Peyer's patch (tissue), 4 donors: ENCODE results near the gene ANKRD16. TPM values are rescaled to one million over a fixed set of nuclear protein-coding genes. Genes with fewer than 3 reads are reported as not detected.
"Not testable (repeated sequence)": the region's sequence is repeated elsewhere in the genome, so short reads cannot be mapped to it uniquely, and the experiment has no call there.

Experiments used
- DNase-seq, 3 donors: peaks; one replicate each; pipeline ENCODE4 v3.0.0-alpha.2; 2017 to 2019
- H3K27ac ChIP-seq, 4 donors: fragments of 200-600 bp; sonication (generic); one replicate each; pipeline ENCODE4 v1.5.1; 2016 to 2019
- H3K27me3 ChIP-seq, 2 donors: fragments of 200-600 bp; sonication (generic); one replicate each; pipeline ENCODE4 v1.5.1; 2019
- H3K36me3 ChIP-seq, 3 donors: fragments of 200-600 bp; sonication (generic); one replicate each; pipeline ENCODE4 v1.5.1; 2016 to 2019
- H3K4me1 ChIP-seq, 4 donors: fragments of 200-600 bp; sonication (generic); one replicate each; pipeline ENCODE4 v1.5.1; 2016 to 2019
- H3K4me3 ChIP-seq, 4 donors: fragments of 200-600 bp; sonication (generic); 1 replicate in 3 of 4; 2 replicates in 1 of 4; pipeline ENCODE4 v1.5.1; 2016 to 2019; ENCODE audit warnings: mild to moderate bottlenecking in 1 of 4
- H3K9me3 ChIP-seq, 4 donors: fragments of 200-600 bp; sonication (generic); one replicate each; pipeline ENCODE4 v1.5.1; 2016 to 2019; ENCODE audit warnings: mild to moderate bottlenecking in 1 of 4
- CTCF ChIP-seq, 6 experiments: fragments of 450-650 bp in 4 of 6; fragments of 200-600 bp in 2 of 6; sonication (generic) in 1 of 6; IDR thresholded peaks; one replicate each; pipeline ENCODE4 v1.5.1; 2017 to 2019; ENCODE audit warnings: antibody characterized with exemption in 6 of 6, mild to moderate bottlenecking in 3 of 6, moderate library complexity in 1 of 6
- POLR2A ChIP-seq, 2 donors: fragments of 450-650 bp; IDR thresholded peaks; one replicate each; pipeline ENCODE4 v1.5.1; 2017; ENCODE audit warnings: antibody characterized with exemption in 2 of 2, mild to moderate bottlenecking in 2 of 2, moderate library complexity in 2 of 2
- total RNA-seq, 4 donors: library from RNA; depleted of rRNA; stranded (reverse); fragments of >200 nt; gene quantifications; one replicate each; pipeline ENCODE4 v1.1.0, GENCODE V29; 2016

The ANKRD16 gene
- total RNA-seq, 4 donors from 2014 or later, result 5.3 to 15.3 (median 11.9) TPM

- H3K27me3 ChIP-seq, result no peaks in the 10 kb centered on the region
- H3K36me3 ChIP-seq, result peaks cover 0 to 82% (median 0%) of the 10 kb centered on the region in 3 donors
- no peaks in the 10 kb centered on the region for H3K9me3 ChIP-seq
- TF ChIP-seq CTCF (IDR thresholded peaks at IDR 0.05) (no peak), POLR2A (IDR thresholded peaks at IDR 0.05) (no peak)
- H3K4me1 ChIP-seq, result no peaks in the 10 kb centered on the region
- no peak for DNase-seq
- H3K27ac ChIP-seq, result peak overlapping the region in 2 of 4 donors; percentile 2 to 22
- no peak overlapping the region for H3K4me3 ChIP-seq
These were observed 20.8 kb upstream of the ANKRD16 start for GRCh38 chr10:5910323-5911100.

GRCh38 chr10:5908676-5909075, 19.0 kb upstream of the ANKRD16 start:
- not testable (repeated sequence) for H3K4me3 ChIP-seq, DNase-seq, H3K4me1 ChIP-seq, H3K9me3 ChIP-seq, H3K27me3 ChIP-seq, H3K27ac ChIP-seq
- peaks cover 0 to 72% (median 0%) of the 10 kb centered on the region in 3 donors for H3K36me3 ChIP-seq

- H3K36me3 ChIP-seq, result peaks cover 0 to 56% (median 0%) of the 10 kb centered on the region in 3 donors
- no peaks in the 10 kb centered on the region for H3K4me1 ChIP-seq
- TF ChIP-seq CTCF (IDR thresholded peaks at IDR 0.05) (no peak), POLR2A (IDR thresholded peaks at IDR 0.05) (no peak)
- H3K9me3 ChIP-seq, result no peaks in the 10 kb centered on the region
- no peak for DNase-seq
- no peaks in the 10 kb centered on the region for H3K27me3 ChIP-seq
- H3K4me3 ChIP-seq, result no peak overlapping the region
- peak overlapping the region in 1 of 4 donors; percentile 23 for H3K27ac ChIP-seq
These were observed 17.0 kb upstream of the ANKRD16 start for GRCh38 chr10:5906651-5907050.

GRCh38 chr10:5905854-5906507, 16.3 kb upstream of the ANKRD16 start:
- peak overlapping the region in 1 of 4 donors; percentile 23 for H3K27ac ChIP-seq
- DNase-seq, result no peak
- TF ChIP-seq CTCF (IDR thresholded peaks at IDR 0.05) (no peak), POLR2A (IDR thresholded peaks at IDR 0.05) (no peak)
- no peaks in the 10 kb centered on the region for H3K27me3 ChIP-seq
- H3K9me3 ChIP-seq, result no peaks in the 10 kb centered on the region
- peaks cover 0 to 49% (median 0%) of the 10 kb centered on the region in 3 donors for H3K36me3 ChIP-seq
- H3K4me1 ChIP-seq, result no peaks in the 10 kb centered on the region
- no peak overlapping the region for H3K4me3 ChIP-seq

GRCh38 chr10:5904227-5904626, 14.5 kb upstream of the ANKRD16 start:
- no peak for TF ChIP-seq CTCF (IDR thresholded peaks at IDR 0.05)
- no peaks in the 10 kb centered on the region for H3K27me3 ChIP-seq
- peaks cover 0 to 31% (median 0%) of the 10 kb centered on the region in 3 donors for H3K36me3 ChIP-seq
- no peaks in the 10 kb centered on the region for H3K4me1 ChIP-seq
- H3K4me3 ChIP-seq, result no peak overlapping the region
- no peak overlapping the region for H3K27ac ChIP-seq
- no peaks in the 10 kb centered on the region for H3K9me3 ChIP-seq
- peak in 1 of 3 donors; percentile 41 for DNase-seq

- TF ChIP-seq CTCF (IDR thresholded peaks at IDR 0.05), result no peak
- no peak for TF ChIP-seq POLR2A (IDR thresholded peaks at IDR 0.05)
- Histone ChIP-seq H3K27ac (no peak overlapping the region), H3K36me3 (peaks cover 0 to 25% (median 0%) of the 10 kb centered on the region in 3 donors), H3K9me3 (no peaks in the 10 kb centered on the region), H3K4me1 (no peaks in the 10 kb centered on the region), H3K4me3 (no peak overlapping the region), H3K27me3 (no peaks in the 10 kb centered on the region)
- DNase-seq, result no peak
These were observed 13.9 kb upstream of the ANKRD16 start for GRCh38 chr10:5903563-5903962.
